Omental fat pad (tissue), 4 donors: ENCODE data around the gene FASN. TPM values are rescaled to one million over a fixed set of nuclear protein-coding genes. Genes with fewer than 3 reads are reported as not detected.

Experiments
- ATAC-seq: fragments of 150-250 bp; one replicate; pipeline ENCODE4 v1.9.1; 2016; ENCODE audit warnings: mild to moderate bottlenecking, moderate library complexity; ENCODE audit not compliant: low FRiP score
- DNase-seq: peaks from one replicate; pipeline ENCODE4 v3.0.0-alpha.2; 2019; ENCODE audit warnings: low spot score
- total RNA-seq, 4 donors: library from RNA; depleted of rRNA; stranded (reverse); fragments of >200 nt; gene quantifications; one replicate each; pipeline ENCODE4 v1.1.0, GENCODE V29; 2016
- TF ChIP-seq, protein P1 (sequence below), 3 donors: fragments of 450-650 bp; IDR thresholded peaks; one replicate each; pipeline ENCODE4 v1.5.1; 2016 to 2017; ENCODE audit warnings: antibody characterized with exemption in 3 of 3, mild to moderate bottlenecking in 3 of 3, moderate library complexity in 2 of 3

FASN gene
- total RNA-seq, 4 donors from 2014 or later: 313 to 1,522 (median 467) TPM

DNA sequence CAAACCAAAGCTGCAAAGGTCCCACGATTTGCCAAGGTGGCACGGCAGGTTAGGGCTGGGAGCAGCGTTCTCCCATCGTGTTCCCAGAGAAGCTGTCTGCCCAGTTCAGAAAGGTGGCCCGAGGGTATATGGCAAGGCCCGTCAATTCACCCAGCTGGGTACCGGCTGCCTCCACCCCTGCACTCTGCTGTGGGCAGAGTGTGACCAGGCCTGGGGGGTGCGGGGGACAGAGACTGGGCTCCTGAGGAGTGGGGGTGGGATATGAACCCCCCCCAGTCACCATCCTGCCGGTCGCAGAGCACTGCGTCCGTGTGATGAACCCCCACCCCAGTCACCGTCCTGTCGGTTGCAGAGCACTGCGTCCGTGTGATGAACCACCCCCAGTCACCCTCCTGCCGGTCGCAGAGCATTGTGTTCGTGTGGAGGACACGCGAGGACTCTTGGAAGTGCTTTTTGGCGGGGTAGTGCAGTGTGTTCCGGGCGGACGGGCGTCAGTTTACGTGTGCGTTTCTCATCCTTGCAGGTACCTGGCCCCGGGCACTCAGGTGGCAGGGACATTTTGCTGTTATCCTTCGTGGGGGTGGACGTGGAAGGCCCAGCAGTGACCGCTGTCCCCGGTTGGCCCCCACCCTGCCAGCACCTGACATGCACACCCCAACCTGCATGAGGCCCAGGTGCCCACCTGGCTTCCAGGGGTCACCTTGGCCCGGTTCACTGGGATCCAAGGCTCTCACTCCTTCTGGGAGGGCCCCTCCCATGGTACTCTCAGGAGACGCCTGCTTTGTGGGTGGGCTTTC is 2.7 kb upstream of the FASN start:
- no peak for ATAC-seq
- TF ChIP-seq, protein P1, sequence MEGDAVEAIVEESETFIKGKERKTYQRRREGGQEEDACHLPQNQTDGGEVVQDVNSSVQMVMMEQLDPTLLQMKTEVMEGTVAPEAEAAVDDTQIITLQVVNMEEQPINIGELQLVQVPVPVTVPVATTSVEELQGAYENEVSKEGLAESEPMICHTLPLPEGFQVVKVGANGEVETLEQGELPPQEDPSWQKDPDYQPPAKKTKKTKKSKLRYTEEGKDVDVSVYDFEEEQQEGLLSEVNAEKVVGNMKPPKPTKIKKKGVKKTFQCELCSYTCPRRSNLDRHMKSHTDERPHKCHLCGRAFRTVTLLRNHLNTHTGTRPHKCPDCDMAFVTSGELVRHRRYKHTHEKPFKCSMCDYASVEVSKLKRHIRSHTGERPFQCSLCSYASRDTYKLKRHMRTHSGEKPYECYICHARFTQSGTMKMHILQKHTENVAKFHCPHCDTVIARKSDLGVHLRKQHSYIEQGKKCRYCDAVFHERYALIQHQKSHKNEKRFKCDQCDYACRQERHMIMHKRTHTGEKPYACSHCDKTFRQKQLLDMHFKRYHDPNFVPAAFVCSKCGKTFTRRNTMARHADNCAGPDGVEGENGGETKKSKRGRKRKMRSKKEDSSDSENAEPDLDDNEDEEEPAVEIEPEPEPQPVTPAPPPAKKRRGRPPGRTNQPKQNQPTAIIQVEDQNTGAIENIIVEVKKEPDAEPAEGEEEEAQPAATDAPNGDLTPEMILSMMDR (IDR thresholded peaks at IDR 0.05): no peak
- DNase-seq: no peak

DNA sequence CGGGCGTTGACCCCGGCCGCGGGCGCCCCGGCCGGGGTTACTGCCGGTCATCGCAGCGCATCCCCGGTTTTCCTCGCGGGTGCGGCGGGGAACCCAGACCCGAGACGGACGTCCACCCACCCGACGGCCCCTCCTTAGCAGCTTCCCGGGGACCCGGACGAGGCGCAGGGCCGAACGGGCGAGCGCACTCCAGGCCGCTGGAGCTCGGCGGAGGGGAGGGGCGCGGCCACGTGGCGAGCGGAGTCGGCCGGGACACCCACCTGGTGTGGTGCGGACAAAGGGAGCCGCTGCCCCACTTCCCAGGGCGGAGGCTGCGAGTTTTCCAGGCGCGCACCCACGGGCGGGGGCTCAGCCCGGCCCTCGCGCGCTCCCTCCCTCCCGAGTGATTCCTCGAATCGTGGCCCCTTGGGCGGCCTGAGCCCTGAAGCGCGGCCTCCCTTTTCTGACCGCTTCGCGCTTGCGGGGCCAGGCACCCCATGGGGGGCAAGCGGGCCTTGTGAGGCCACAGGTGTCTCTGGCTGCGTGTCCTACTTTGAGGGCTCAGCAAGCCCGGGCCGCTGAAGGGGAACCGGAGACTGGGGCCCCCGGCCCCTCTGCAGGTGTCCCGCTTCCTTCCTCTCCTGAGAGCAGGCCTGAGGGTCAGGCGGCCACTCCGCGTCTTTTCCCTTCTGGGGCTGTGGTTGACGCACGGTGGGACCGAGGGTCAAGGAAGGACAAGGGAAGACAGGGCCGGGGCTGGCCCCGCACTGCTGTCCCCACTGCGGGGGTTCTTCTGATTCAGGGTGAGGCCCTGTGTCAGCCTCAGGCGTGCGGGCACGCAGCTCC is 1.1 kb upstream of the FASN start:
- peak; percentile 6 for ATAC-seq
- DNase-seq: no peak
- TF ChIP-seq, protein P1 (IDR thresholded peaks at IDR 0.05): no peak

DNA sequence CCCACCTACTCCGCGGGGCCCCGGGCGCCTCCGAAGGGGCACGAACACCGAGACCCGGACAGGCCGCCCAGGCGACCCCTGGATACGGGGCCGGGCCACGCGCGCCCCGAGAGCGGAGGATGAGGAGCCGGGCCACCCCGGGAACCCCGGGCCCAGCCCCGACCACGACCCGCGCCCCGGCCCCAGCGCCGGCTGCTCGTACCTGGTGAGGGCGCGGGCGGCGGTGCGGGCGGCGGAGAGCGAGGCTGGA is 192 bp downstream of the FASN start:
- ATAC-seq (no peak), DNase-seq (no peak)
- TF ChIP-seq, protein P1 (IDR thresholded peaks at IDR 0.05): no peak

DNA sequence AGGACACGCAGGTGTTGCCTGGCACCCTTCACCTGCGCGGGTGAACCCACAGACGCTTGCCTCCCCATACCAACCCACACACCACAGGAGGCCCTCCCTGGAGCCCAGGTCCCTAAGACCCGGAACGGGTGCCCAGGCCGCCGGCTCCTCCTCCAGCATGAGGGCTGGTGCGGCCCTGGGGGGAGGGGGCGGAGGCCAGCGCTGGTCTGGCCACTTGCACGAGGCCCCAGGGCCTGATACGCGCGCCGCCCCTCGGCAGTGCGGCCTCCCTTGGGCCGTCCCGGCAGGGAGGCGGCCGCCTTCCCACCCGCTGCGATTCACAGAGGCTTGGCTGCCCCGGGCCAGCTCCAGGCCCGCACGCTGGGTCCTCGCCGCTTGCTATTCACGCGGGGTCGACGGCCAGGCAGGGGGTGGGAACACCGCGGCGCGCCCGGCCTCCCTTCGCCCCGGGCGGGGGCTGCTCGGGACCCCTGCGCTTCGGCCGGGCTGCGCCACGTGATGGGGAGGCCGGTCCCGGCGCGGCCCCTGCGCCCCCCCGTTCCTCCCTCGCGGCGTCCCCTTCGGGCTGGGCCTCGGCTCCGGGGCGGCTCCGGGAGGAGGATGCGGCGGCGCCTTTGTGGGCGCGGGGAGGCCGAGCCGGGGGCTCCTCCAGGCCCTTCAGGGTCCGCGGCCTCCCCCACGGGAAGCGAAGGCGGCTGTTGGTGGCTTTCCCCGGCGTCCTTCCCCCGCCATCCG is 685 bp downstream of the FASN start:
- ATAC-seq (peak; percentile 6), DNase-seq (no peak)
- TF ChIP-seq, protein P1 (IDR thresholded peaks at IDR 0.05): no peak

DNA sequence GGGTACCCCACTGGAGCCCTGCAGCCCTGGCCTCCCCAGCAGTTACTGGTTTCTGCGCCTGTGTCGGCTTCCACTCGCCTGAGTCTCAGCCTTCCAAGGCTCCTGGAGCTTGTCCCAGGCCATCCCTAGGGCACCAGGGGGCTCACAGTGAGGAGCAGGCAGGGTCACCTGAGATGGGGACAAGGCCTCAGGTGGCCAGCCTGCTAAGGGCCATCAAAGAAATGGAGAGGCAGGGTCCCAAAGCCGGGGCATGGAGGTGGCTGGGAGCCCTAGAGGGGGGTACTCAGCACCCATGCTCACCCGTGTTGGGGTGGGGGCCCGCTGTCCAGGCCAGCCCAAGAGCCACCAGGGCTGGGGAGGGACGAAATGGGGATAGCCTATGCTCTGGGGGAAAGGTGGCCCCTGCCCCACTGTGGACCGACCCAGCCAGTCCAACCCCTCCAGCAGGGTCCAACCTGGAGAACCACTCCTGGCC is 1.3 kb downstream of the FASN start:
- no peak for DNase-seq
- ATAC-seq: no peak
- TF ChIP-seq, protein P1 (IDR thresholded peaks at IDR 0.05): no peak

DNA sequence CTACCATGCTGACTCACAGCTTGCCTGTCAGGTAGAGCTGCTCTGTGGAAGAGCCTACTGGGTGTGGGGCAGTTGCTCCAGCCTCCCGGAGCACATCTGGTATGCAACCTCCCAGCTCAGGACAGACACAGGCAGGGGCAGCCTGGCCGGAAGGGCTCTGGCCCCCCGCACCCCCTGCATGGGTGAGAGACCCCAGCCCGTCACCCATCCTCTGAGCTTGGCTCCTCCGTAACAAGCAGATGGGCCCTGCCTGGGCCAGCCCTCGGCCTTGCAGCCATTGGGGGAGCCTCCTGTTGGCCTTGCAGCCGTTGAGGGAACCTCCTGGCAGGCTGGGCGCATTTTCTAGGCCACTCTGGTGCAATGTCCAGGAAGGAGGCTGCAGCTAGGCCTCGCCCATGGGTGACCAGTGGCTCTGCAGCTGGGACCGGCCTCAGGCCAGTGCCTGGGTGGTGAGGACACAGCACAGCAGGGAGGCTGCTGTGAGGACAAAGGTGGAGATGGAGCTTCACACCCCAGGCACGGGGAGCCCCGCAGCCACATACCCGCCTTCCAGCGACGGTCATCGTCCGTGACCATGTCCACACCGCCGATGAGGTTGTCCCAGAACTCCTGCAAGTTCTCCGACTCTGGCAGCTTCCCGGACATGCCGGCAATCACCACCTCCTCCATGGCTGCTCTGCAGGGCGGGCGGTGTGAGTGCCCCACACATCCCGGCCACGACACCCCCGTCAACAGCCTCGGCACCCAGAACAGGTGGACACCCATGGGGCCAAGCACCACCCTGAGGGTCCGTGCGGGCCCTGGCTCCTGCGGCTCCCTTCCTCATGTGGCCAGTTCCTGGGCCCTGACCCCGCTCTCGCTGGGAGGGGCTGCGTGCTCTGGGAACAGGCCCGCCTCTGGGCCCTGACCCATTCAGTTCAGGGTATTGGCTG is 2.0 kb downstream of the FASN start:
- no peak for ATAC-seq
- DNase-seq: no peak
- TF ChIP-seq, protein P1 (IDR thresholded peaks at IDR 0.05): no peak
